Colonic mucosa (tissue), 4 donors: ENCODE measurements around the gene SLC39A10. TPM values are rescaled to one million over a fixed set of nuclear protein-coding genes. Genes with fewer than 3 reads are reported as not detected.

Experiments
- DNase-seq: peaks from one replicate; pipeline ENCODE4 v3.0.0-alpha.2; 2020
- H3K27ac ChIP-seq: fragments of 200-600 bp; one replicate; pipeline ENCODE4 v1.8.0; 2021
- H3K27me3 ChIP-seq: fragments of 200-600 bp; one replicate; pipeline ENCODE4 v1.8.0; 2021
- H3K36me3 ChIP-seq: fragments of 200-600 bp; one replicate; pipeline ENCODE4 v1.8.0; 2021
- H3K4me1 ChIP-seq: fragments of 200-600 bp; one replicate; pipeline ENCODE4 v1.8.0; 2021; ENCODE audit warnings: mild to moderate bottlenecking
- H3K4me3 ChIP-seq: fragments of 200-600 bp; one replicate; pipeline ENCODE4 v1.8.0; 2021
- H3K9ac ChIP-seq, 2 donors: one replicate each; pipeline ENCODE4 v1.7.0; 2013; ENCODE audit warnings: control low read depth in 2 of 2, low read depth in 2 of 2, low read length in 2 of 2
- H3K9me3 ChIP-seq: fragments of 200-600 bp; one replicate; pipeline ENCODE4 v1.8.0; 2021
- intact Hi-C: fragments of 100-400 bp; cut with DNase I; formaldehyde crosslinking; loops from one replicate; pipeline ENCODE4 v1.14.1; 2022
- total RNA-seq, 2 donors: library from RNA; stranded (reverse); fragmentation: NEBNext Ultra II Directional in 1 of 2; extraction: Animal tissue kit (Norgen Biotek cat#: 25700) in 1 of 2; gene quantifications; one replicate each; pipeline ENCODE4 v1.2.1, GENCODE V29; 2021
- TF ChIP-seq, protein P1 (sequence below): fragments of 200-600 bp; IDR thresholded peaks from one replicate; pipeline ENCODE4 v1.8.0; 2022; ENCODE audit warnings: antibody characterized with exemption, mild to moderate bottlenecking
- donor health status: healthy.
- donor health status: DM: no; HTN: no; CAD: no.
- donor health status: DM: no; HTN: no; CAD: no.

The SLC39A10 gene
- total RNA-seq, 2 donors from 2014 or later: 12.8 to 16.5 TPM

DNA sequence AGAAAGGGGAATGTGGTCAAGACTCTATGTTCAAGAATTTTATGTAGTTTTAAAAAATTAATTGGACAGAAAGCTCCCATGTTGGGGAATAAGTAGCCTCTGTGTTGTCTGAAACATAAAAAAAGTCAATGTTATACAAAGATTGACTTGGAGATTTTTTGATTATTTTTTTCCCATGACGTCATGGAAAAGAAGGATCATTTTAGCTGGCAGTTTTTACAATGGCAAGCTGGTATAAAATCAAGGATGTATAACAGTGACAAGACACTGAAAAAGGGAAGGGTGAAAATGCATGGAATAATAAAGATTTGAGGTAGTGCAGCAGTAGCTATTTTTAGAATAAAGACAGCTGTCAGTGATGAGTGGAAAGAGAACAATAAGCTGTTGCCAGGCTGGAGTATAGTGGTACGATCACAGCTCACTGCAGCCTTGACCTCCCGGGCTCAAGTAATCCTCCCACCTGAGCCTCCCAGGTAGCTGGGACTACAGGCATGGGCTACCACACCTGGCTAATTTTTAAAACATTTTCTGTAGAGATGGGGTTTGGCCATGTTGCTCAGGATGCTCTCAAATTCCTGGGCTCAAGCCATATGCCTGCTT is 9.2 kb downstream of the SLC39A10 start:
- no peak for DNase-seq
- no peaks in the 10 kb centered on the region for H3K4me1 ChIP-seq
- intact Hi-C loops: no loop called here
- H3K27me3 ChIP-seq: no peaks in the 10 kb centered on the region
- H3K9me3 ChIP-seq: no peaks in the 10 kb centered on the region
- no peak overlapping the region for H3K27ac ChIP-seq
- TF ChIP-seq, protein P1, sequence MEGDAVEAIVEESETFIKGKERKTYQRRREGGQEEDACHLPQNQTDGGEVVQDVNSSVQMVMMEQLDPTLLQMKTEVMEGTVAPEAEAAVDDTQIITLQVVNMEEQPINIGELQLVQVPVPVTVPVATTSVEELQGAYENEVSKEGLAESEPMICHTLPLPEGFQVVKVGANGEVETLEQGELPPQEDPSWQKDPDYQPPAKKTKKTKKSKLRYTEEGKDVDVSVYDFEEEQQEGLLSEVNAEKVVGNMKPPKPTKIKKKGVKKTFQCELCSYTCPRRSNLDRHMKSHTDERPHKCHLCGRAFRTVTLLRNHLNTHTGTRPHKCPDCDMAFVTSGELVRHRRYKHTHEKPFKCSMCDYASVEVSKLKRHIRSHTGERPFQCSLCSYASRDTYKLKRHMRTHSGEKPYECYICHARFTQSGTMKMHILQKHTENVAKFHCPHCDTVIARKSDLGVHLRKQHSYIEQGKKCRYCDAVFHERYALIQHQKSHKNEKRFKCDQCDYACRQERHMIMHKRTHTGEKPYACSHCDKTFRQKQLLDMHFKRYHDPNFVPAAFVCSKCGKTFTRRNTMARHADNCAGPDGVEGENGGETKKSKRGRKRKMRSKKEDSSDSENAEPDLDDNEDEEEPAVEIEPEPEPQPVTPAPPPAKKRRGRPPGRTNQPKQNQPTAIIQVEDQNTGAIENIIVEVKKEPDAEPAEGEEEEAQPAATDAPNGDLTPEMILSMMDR: no peak
- no peak overlapping the region for H3K4me3 ChIP-seq
- no peak overlapping the region for H3K9ac ChIP-seq
- H3K36me3 ChIP-seq: no peaks in the 10 kb centered on the region

DNA sequence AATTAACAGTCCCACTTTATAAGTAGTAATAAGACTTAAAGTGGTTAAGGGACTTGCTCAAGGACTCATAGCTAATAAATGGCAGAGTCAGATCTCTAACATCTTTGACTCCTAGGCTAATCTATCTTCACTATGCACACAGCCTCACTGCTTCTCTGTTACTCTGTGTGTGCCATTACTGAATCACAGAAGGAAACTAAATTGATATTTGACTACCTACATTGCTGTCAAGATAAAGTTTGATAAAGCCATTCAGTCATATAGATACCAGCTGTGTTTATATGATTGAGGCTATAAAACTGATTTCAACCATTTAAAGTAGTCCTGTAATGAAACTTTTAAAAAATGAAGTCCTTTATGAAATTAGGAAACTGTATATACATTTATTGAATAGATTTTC is 10.9 kb downstream of the SLC39A10 start:
- DNase-seq: no peak
- H3K27me3 ChIP-seq: no peaks in the 10 kb centered on the region
- no peak overlapping the region for H3K27ac ChIP-seq
- no peak overlapping the region for H3K4me3 ChIP-seq
- TF ChIP-seq, protein P1: no peak
- H3K4me1 ChIP-seq: no peaks in the 10 kb centered on the region
- intact Hi-C loops: no loop called here
- H3K36me3 ChIP-seq: no peaks in the 10 kb centered on the region
- H3K9ac ChIP-seq: no peak overlapping the region
- H3K9me3 ChIP-seq: no peaks in the 10 kb centered on the region

DNA sequence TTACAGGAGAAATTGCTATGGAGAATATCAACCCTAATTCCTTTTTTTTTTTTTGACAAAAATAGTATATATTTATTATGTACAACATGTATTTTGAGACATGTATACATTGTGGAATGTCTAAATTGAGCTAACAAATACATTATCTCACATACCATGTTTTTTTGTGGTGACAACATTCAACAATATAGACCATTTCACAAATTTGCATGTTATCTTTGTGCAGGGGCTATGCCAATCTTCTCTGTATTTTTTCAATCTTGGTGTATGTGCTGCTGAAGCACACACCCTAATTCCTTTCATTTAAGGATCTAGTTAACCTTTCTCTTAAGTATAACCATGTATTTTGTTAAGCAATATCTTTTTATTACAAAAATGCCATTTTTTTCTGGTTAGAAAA is 13.2 kb downstream of the SLC39A10 start:
- no peak for DNase-seq
- intact Hi-C loops: loop anchor here (10.0 kb wide), 1 partner anchor 265 kb away; no protein-coding TSS in a partner anchor
- Histone ChIP-seq H3K9ac (no peak overlapping the region), H3K9me3 (no peaks in the 10 kb centered on the region), H3K4me1 (no peaks in the 10 kb centered on the region), H3K36me3 (no peaks in the 10 kb centered on the region), H3K27ac (no peak overlapping the region), H3K27me3 (no peaks in the 10 kb centered on the region), H3K4me3 (no peak overlapping the region)
- TF ChIP-seq, protein P1: no peak

DNA sequence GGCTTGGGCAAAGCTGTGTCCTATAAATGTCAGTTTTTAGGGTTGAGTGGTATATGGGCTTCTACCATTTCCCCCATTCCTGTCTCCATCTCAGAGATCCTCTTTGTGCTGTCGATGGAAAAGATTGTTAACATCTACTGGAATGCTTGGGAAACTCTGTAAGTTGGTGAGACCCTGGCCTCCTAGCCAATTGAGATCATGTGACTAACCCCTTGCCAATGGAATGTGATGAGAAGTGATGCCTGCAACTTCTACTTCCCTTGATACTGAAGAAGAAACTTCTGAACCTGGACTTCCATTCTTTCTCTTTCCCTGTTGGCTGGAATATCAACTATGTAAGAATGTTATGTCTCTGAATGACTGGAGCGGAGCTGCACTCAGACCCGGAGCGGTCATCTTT is 14.5 kb downstream of the SLC39A10 start:
- intact Hi-C loops: loop anchor here (10.0 kb wide), 1 partner anchor 263 kb away; no protein-coding TSS in a partner anchor
- no peaks in the 10 kb centered on the region for H3K4me1 ChIP-seq
- H3K36me3 ChIP-seq: no peaks in the 10 kb centered on the region
- no peak overlapping the region for H3K4me3 ChIP-seq
- TF ChIP-seq, protein P1: no peak
- no peak overlapping the region for H3K9ac ChIP-seq
- no peaks in the 10 kb centered on the region for H3K27me3 ChIP-seq
- no peak for DNase-seq
- H3K9me3 ChIP-seq: no peaks in the 10 kb centered on the region
- H3K27ac ChIP-seq: no peak overlapping the region

DNA sequence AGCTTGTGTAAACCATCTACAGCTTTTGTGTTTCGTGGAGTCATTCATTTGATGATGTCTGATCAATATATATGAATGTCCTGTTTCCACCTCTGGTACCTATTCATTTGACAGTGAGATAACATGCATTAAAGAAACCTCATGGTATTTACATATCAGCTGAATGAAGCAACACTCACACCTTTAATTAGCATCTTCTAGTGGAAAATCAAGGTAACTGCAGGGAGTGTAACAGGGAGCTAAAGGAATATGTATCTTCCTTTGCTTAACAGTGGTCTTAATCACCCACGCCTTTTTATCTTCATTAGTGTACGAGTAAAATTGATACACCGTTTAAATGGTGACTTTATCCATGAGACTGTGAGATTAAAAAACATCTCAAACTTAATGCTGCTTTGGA is 15.6 kb downstream of the SLC39A10 start:
- H3K4me3 ChIP-seq: no peak overlapping the region
- TF ChIP-seq, protein P1: no peak
- H3K4me1 ChIP-seq: no peaks in the 10 kb centered on the region
- H3K9me3 ChIP-seq: no peaks in the 10 kb centered on the region
- no peak for DNase-seq
- no peak overlapping the region for H3K9ac ChIP-seq
- intact Hi-C loops: loop anchor here (10.0 kb wide), 1 partner anchor 262 kb away; no protein-coding TSS in a partner anchor
- H3K27me3 ChIP-seq: no peaks in the 10 kb centered on the region
- no peaks in the 10 kb centered on the region for H3K36me3 ChIP-seq
- no peak overlapping the region for H3K27ac ChIP-seq
